Measurements from ENCODE around the gene GSTM4. TPM values are rescaled to one million over a fixed set of nuclear protein-coding genes. Genes with fewer than 3 reads are reported as not detected.
A peak's percentile ranks its signal among the peaks of the same experiment; 100 is the strongest.

GSTM4 gene
- total RNA-seq, 1 experiment from 2014 or later, result 22.0 TPM

DNA sequence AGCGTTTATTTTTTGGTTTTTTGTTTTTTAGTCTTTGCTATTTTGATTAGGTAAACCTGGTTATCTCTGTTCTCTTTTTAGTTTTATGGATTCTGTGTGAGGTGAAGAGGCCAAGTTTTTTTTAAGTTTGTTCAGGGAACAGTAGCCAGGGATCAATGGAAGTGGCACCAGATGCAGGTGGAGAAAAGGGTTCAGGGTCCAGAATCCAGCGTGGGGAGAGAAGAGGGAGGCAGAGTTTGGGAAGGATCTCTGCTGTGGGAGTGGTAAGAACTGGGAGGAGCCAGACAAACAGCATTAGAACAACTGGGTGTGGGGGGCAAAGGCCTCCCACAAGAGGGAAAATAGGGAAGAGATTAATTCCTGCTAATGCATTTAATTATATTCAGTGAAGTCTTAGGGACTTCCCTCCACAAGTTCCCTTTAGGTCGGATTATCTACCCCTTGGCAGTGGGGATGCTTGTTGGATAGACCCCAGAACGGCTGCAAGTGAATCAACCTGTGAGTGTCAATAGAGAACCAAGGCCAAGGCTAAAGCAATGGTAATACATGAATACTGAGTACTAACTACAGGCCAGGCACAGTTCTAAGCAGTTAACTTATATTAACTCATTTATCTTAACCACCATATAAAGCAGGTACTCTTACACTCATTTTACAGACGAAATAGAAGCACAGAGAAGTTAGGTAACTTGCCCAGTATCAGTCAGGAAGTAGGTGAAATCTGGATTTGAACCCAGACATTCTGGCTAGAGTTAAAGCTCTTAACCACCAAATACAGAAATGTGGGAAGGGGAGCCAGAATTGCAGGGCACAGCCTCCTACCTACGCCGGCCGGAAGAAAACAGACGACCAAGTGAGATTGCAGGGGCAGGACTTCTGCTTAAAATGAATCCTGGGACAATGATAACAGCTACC lies 37.0 kb upstream of the GSTM4 start:
- TSS peak; percentile 85 for BruUV-seq (replicated peaks)
- Histone ChIP-seq H3K9me3 (ENCODE audit: control insufficient read depth, insufficient read depth, low read depth, low read length) (no peaks in the 10 kb centered on the region), H3K4me1 (ENCODE audit: control insufficient read depth, insufficient read depth, low read length) (peaks cover 15% of the 10 kb centered on the region), H3K27me3 (ENCODE audit: control insufficient read depth, insufficient read depth, low read length) (no peaks in the 10 kb centered on the region), H3K36me3 (ENCODE audit: control insufficient read depth, insufficient read depth, low read length) (no peaks in the 10 kb centered on the region), H3K4me3 (ENCODE audit: low read depth in 2 of 2, low read length in 2 of 2) (peak overlapping the region; percentile 84 to 92), H3K27ac (ENCODE audit: low read length) (peak overlapping the region; percentile 94)
- peak; percentile 10; the same call in 1 of the 2 replicates for ATAC-seq
- no peak for TF ChIP-seq TCF7L2 (IDR thresholded peaks at IDR 0.05; ENCODE audit: low read depth, low read length)
- TF ChIP-seq, protein P1, sequence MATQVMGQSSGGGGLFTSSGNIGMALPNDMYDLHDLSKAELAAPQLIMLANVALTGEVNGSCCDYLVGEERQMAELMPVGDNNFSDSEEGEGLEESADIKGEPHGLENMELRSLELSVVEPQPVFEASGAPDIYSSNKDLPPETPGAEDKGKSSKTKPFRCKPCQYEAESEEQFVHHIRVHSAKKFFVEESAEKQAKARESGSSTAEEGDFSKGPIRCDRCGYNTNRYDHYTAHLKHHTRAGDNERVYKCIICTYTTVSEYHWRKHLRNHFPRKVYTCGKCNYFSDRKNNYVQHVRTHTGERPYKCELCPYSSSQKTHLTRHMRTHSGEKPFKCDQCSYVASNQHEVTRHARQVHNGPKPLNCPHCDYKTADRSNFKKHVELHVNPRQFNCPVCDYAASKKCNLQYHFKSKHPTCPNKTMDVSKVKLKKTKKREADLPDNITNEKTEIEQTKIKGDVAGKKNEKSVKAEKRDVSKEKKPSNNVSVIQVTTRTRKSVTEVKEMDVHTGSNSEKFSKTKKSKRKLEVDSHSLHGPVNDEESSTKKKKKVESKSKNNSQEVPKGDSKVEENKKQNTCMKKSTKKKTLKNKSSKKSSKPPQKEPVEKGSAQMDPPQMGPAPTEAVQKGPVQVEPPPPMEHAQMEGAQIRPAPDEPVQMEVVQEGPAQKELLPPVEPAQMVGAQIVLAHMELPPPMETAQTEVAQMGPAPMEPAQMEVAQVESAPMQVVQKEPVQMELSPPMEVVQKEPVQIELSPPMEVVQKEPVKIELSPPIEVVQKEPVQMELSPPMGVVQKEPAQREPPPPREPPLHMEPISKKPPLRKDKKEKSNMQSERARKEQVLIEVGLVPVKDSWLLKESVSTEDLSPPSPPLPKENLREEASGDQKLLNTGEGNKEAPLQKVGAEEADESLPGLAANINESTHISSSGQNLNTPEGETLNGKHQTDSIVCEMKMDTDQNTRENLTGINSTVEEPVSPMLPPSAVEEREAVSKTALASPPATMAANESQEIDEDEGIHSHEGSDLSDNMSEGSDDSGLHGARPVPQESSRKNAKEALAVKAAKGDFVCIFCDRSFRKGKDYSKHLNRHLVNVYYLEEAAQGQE (IDR thresholded peaks at IDR 0.05; ENCODE audit: insufficient read depth in 1 of 2, low read depth in 2 of 2, low read length in 1 of 2), result no peak
- TF ChIP-seq SIN3A (IDR thresholded peaks at IDR 0.05; ENCODE audit: borderline replicate concordance, insufficient read depth, low read depth, low read length), result no peak
- TF ChIP-seq POLR2AphosphoS5 (IDR thresholded peaks at IDR 0.05; ENCODE audit: low read depth, low read length), result no peak
- TF ChIP-seq, protein P2, sequence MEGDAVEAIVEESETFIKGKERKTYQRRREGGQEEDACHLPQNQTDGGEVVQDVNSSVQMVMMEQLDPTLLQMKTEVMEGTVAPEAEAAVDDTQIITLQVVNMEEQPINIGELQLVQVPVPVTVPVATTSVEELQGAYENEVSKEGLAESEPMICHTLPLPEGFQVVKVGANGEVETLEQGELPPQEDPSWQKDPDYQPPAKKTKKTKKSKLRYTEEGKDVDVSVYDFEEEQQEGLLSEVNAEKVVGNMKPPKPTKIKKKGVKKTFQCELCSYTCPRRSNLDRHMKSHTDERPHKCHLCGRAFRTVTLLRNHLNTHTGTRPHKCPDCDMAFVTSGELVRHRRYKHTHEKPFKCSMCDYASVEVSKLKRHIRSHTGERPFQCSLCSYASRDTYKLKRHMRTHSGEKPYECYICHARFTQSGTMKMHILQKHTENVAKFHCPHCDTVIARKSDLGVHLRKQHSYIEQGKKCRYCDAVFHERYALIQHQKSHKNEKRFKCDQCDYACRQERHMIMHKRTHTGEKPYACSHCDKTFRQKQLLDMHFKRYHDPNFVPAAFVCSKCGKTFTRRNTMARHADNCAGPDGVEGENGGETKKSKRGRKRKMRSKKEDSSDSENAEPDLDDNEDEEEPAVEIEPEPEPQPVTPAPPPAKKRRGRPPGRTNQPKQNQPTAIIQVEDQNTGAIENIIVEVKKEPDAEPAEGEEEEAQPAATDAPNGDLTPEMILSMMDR (IDR thresholded peaks at IDR 0.05), result no peak
- ChIA-PET CTCF (interaction anchor here (0.6 kb wide), 1 partner anchor 469 kb away, joined by 3 read pairs; no protein-coding TSS in a partner anchor), POLR2A (no interaction called here)
- in situ Hi-C loops (cut with HindIII; ENCODE audit: low pct_unique_long_range_greater_than_20kb, low sequenced_read_pairs), result no loop called here
- DNase-seq (ENCODE audit: low read depth, low spot score), result no peak
- intact Hi-C loops (cut with micrococcal nuclease; ENCODE audit: unreplicated experiment), result no loop called here

DNA sequence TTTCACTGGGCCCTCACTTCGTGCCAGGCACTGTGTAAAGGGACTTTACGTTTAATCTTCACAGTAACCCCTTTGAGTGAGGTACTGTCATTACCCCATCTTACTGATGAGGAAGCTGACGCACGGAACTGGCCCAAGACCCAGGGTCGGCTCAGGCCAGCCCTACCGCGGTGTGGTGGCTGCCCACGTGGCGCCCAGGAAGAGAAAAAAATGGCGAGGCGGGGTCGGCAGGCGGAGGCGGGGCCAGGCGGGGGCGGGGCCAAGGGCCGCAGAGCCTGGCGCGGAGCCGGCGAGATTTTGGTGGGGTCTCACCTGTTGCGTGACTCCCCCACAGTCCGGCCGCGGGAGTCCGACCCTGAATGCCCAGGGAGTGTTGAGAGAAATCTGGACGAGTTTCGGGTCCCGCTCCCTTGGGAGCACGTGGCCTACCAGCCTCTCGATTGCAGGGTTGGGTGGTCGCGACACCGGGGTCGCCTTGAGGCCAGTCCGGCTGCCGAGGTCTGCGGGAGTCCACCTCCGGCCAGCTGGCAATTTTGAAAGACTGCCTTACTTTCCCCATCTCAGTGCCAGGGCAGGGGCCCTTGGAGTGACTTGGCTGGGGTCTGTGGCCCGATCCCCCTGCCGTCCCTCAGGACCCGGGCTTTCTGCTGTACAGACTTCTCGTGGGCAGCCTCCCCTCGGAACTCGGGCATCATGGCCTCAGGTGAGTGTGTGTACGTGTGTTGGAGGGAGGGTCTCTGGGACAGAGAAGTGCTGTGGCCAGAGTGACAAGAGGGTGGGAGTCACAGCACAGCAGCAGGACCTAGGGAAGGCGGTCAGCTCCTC lies 36.1 kb upstream of the GSTM4 start, which contains the start of the genes AMPD2 and GNAT2:
AMPD2 (plus strand) TSS at position 262 of the 825 bp plus-strand sequence. CDS start 1,339 bp downstream, outside the sequence.
GNAT2 (minus strand) TSS at position 41 of the 825 bp plus-strand sequence. CDS start 6,746 bp downstream, outside the sequence.
- intact Hi-C loops (cut with micrococcal nuclease; ENCODE audit: unreplicated experiment), result loop anchor here (5.0 kb wide), 1 partner anchor 72 kb away; the partner anchor contains the start of gene GNAI3
- ChIA-PET POLR2A (interaction anchor here (0.6 to 0.8 kb wide), 2 partner anchors 217 to 390 kb away, joined by 3 to 5 read pairs; no protein-coding TSS in a partner anchor), CTCF (no interaction called here)
- no TSS peak for BruUV-seq (replicated peaks)
- H3K4me1 ChIP-seq (ENCODE audit: control insufficient read depth, insufficient read depth, low read length), result peaks cover 15% of the 10 kb centered on the region
- DNase-seq (ENCODE audit: low read depth, low spot score), result no peak
- no peaks in the 10 kb centered on the region for H3K36me3 ChIP-seq (ENCODE audit: control insufficient read depth, insufficient read depth, low read length)
- no peaks in the 10 kb centered on the region for H3K27me3 ChIP-seq (ENCODE audit: control insufficient read depth, insufficient read depth, low read length)
- H3K9me3 ChIP-seq (ENCODE audit: control insufficient read depth, insufficient read depth, low read depth, low read length), result no peaks in the 10 kb centered on the region
- TF ChIP-seq TCF7L2 (IDR thresholded peaks at IDR 0.05; ENCODE audit: low read depth, low read length) (no peak), POLR2AphosphoS5 (IDR thresholded peaks at IDR 0.05; ENCODE audit: low read depth, low read length) (peak; percentile 66)
- H3K27ac ChIP-seq (ENCODE audit: low read length), result peak within 1 kb of the TSS; percentile 94
- peak within 1 kb of the TSS; percentile 84 to 92 for H3K4me3 ChIP-seq (ENCODE audit: low read depth in 2 of 2, low read length in 2 of 2)
- ATAC-seq, result peak; percentile 78
- in situ Hi-C loops (cut with HindIII; ENCODE audit: low pct_unique_long_range_greater_than_20kb, low sequenced_read_pairs), result no loop called here

Data from Panc1 (cell line).